ENCODE data around the gene PLAGL2. TPM values are rescaled to one million over a fixed set of nuclear protein-coding genes. Genes with fewer than 3 reads are reported as not detected.

PLAGL2 gene
- polyA plus RNA-seq, 1 donor (not counting 4 experiments of a cell fraction or from before 2014, with no cell fraction given), result 4.3 TPM

DNA sequence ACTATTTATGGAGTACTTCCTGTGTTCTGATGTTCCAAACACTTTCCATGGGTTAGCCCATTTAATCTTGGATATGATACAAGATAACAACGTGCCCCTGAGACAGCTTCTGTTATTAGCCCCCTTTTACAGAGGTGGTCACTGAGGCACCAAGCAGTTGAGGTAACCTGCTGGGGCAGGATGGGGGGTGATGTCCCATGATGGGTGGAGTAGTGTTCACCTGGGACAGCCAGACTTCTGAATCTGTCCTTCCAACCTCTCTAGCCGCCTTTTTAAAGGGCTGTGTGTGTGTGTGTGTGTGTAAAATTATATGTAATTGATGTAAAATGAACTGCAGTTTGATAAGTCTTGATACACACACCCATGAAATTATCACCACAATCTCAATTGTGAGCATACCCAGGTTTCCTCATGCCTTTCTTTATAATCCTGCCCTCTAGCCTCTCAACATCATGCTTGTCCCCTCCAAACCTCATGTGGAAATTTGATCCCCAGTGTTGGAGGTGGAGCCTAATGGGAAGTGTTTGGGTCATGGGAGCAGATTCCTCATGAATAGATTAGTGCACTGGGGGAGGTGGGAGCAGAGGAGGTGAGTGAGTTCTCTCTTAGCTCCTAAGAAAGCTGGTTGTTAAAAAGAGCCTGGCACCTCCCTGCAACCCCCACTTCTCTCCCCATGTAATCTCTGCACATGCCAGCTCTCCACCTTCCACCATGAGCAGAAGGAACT, 39.2 kb downstream of the PLAGL2 start:
- no peak for FAIRE-seq
- no peak overlapping the region for H3K4me2 ChIP-seq (ENCODE audit: control insufficient read depth, extremely low read depth, insufficient read depth, low read depth, low read length)

DNA sequence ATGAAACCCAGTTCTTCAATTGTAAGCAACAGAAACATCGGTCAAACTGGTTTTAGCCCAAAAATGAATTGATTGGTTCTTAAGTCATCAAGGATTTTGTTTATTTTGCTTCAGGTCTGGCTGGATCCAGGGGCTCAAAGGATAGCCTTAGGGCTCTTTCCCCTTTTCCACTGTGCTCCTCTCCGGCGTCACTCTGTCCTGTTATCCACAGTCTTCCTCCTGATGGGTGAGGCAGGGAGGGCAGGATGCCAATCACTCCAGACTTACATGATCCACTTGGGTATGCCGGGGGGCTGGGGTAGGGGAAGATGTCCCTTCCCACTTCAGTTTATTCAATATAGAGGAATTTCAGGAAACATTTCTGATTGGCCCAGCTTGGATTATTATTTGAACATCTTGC, 40.0 kb downstream of the PLAGL2 start:
- Histone ChIP-seq H3K9ac (ENCODE audit: control insufficient read depth, extremely low read depth, insufficient read depth, low read length) (no peak overlapping the region), H3K4me2 (ENCODE audit: control insufficient read depth, extremely low read depth, insufficient read depth, low read depth, low read length) (no peak overlapping the region), H3K27me3 (ENCODE audit: control insufficient read depth, extremely low read depth, insufficient read depth, low read length) (no peaks in the 10 kb centered on the region), H3K4me3 (ENCODE audit: control insufficient read depth in 2 of 3, extremely low read depth in 1 of 3, insufficient read depth in 2 of 3, low read depth in 1 of 3, low read length in 3 of 3) (no peak overlapping the region), H3K79me2 (ENCODE audit: control insufficient read depth, insufficient read depth, low read length) (no peaks in the 10 kb centered on the region), H3K9me3 (ENCODE audit: control insufficient read depth, low read depth, low read length) (no peaks in the 10 kb centered on the region), H4K20me1 (ENCODE audit: control insufficient read depth, extremely low read depth, insufficient read depth, low read length) (no peaks in the 10 kb centered on the region), H2AFZ (ENCODE audit: control insufficient read depth, low read length) (no peak overlapping the region), H3K9me1 (ENCODE audit: control insufficient read depth, extremely low read depth, insufficient read depth, low read length) (no peaks in the 10 kb centered on the region), H3K27ac (ENCODE audit: control insufficient read depth, insufficient read depth, low read length) (no peak overlapping the region), H3K4me1 (ENCODE audit: control insufficient read depth, extremely low read depth, insufficient read depth, low read length) (no peaks in the 10 kb centered on the region), H3K36me3 (ENCODE audit: control insufficient read depth in 2 of 2, extremely low read depth in 1 of 2, insufficient read depth in 2 of 2, low read length in 2 of 2) (peaks cover 16 to 19% of the 10 kb centered on the region in 2 experiments)
- dilution Hi-C loops (cut with MboI; ENCODE audit: extremely low pct_ligation_motif_present, low sequenced_read_pairs), result no loop called here
- FAIRE-seq (no peak), DNase-seq (ENCODE audit: low read depth, low spot score) (no peak)
- no peak for TF ChIP-seq EZH2 (IDR thresholded peaks at IDR 0.05; ENCODE audit: low read length)
- TF ChIP-seq, protein P1, sequence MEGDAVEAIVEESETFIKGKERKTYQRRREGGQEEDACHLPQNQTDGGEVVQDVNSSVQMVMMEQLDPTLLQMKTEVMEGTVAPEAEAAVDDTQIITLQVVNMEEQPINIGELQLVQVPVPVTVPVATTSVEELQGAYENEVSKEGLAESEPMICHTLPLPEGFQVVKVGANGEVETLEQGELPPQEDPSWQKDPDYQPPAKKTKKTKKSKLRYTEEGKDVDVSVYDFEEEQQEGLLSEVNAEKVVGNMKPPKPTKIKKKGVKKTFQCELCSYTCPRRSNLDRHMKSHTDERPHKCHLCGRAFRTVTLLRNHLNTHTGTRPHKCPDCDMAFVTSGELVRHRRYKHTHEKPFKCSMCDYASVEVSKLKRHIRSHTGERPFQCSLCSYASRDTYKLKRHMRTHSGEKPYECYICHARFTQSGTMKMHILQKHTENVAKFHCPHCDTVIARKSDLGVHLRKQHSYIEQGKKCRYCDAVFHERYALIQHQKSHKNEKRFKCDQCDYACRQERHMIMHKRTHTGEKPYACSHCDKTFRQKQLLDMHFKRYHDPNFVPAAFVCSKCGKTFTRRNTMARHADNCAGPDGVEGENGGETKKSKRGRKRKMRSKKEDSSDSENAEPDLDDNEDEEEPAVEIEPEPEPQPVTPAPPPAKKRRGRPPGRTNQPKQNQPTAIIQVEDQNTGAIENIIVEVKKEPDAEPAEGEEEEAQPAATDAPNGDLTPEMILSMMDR (optimal IDR thresholded peaks at IDR 0.05 in 1 of 3, IDR thresholded peaks at IDR 0.05 in 1 of 3, conservative IDR thresholded peaks at IDR 0.05 in 1 of 3; ENCODE audit: extremely low read depth in 1 of 3, insufficient read depth in 2 of 3, low read length in 3 of 3), result no peak

More for the DNA sequence above, 39.2 kb downstream of the PLAGL2 start:
- Histone ChIP-seq H3K27me3 (ENCODE audit: control insufficient read depth, extremely low read depth, insufficient read depth, low read length) (no peaks in the 10 kb centered on the region), H2AFZ (ENCODE audit: control insufficient read depth, low read length) (no peak overlapping the region), H3K27ac (ENCODE audit: control insufficient read depth, insufficient read depth, low read length) (no peak overlapping the region), H3K79me2 (ENCODE audit: control insufficient read depth, insufficient read depth, low read length) (no peaks in the 10 kb centered on the region), H3K4me3 (ENCODE audit: control insufficient read depth in 2 of 3, extremely low read depth in 1 of 3, insufficient read depth in 2 of 3, low read depth in 1 of 3, low read length in 3 of 3) (no peak overlapping the region), H3K9me1 (ENCODE audit: control insufficient read depth, extremely low read depth, insufficient read depth, low read length) (no peaks in the 10 kb centered on the region), H3K4me1 (ENCODE audit: control insufficient read depth, extremely low read depth, insufficient read depth, low read length) (no peaks in the 10 kb centered on the region), H3K36me3 (ENCODE audit: control insufficient read depth in 2 of 2, extremely low read depth in 1 of 2, insufficient read depth in 2 of 2, low read length in 2 of 2) (peaks cover 16 to 19% of the 10 kb centered on the region in 2 experiments), H3K9me3 (ENCODE audit: control insufficient read depth, low read depth, low read length) (no peaks in the 10 kb centered on the region), H4K20me1 (ENCODE audit: control insufficient read depth, extremely low read depth, insufficient read depth, low read length) (no peaks in the 10 kb centered on the region), H3K9ac (ENCODE audit: control insufficient read depth, extremely low read depth, insufficient read depth, low read length) (no peak overlapping the region)
- dilution Hi-C loops (cut with MboI; ENCODE audit: extremely low pct_ligation_motif_present, low sequenced_read_pairs), result no loop called here
- DNase-seq (ENCODE audit: low read depth, low spot score), result no peak
- TF ChIP-seq EZH2 (IDR thresholded peaks at IDR 0.05; ENCODE audit: low read length), result no peak
- TF ChIP-seq, protein P1 (optimal IDR thresholded peaks at IDR 0.05 in 1 of 3, IDR thresholded peaks at IDR 0.05 in 1 of 3, conservative IDR thresholded peaks at IDR 0.05 in 1 of 3; ENCODE audit: extremely low read depth in 1 of 3, insufficient read depth in 2 of 3, low read length in 3 of 3), result no peak
